GM19238 (cell line): ENCODE data around the gene CCND1.

Experiments used
- DNase-seq: peaks from one replicate; pipeline ENCODE4 v3.0.0; 2011; ENCODE audit warnings: low spot score; ENCODE audit not compliant: insufficient read length

CCND1 gene

DNA sequence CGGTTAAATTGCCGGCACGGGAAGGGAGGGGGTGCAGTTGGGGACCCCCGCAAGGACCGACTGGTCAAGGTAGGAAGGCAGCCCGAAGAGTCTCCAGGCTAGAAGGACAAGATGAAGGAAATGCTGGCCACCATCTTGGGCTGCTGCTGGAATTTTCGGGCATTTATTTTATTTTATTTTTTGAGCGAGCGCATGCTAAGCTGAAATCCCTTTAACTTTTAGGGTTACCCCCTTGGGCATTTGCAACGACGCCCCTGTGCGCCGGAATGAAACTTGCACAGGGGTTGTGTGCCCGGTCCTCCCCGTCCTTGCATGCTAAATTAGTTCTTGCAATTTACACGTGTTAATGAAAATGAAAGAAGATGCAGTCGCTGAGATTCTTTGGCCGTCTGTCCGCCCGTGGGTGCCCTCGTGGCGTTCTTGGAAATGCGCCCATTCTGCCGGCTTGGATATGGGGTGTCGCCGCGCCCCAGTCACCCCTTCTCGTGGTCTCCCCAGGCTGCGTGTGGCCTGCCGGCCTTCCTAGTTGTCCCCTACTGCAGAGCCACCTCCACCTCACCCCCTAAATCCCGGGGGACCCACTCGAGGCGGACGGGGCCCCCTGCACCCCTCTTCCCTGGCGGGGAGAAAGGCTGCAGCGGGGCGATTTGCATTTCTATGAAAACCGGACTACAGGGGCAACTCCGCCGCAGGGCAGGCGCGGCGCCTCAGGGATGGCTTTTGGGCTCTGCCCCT lies 529 bp upstream of the CCND1 start:
- DNase-seq = no peak

DNA sequence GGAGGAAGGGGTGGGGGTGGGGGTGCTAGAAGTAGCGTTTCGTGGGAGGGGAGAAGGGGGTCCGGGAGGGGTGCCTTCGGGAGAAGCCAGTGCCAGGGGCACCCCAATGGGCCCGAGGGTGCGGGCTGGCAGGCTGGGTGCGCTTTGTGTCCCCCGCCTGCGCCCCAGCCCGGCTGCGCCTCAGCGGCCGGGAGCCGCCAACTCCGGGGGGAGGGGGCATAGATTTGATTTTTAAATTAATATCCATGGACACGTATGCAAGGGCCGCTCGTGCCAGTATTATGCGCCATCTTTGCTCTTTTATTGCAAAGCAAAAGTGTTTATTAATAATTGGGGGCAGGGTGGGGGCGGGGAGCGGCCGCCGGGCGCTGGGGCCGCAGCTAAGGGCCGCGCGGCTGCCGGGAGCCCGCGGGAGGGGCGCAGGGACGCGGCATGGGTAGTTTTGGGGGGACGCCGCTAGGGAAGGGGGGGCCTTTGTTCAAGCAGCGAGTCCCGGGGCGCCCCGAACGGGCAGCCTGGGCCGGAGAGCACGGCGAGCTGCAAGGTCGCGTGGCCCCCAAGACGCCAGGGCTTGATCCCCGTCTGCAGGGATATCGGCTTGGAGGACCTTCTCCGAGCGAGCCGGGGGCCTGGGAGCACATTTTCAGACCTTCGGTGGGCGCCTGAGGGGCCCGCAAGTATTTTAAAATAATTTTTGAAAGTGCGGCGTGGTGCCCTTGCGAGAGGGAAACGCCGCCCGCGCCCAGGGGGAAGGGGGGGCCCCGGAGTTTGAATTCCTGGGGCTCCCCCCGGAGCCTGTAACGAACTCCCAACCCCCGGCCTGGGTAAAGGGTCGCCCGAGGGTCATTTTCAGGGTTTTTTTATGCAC lies 959 bp downstream of the CCND1 start:
- DNase-seq = no peak

DNA sequence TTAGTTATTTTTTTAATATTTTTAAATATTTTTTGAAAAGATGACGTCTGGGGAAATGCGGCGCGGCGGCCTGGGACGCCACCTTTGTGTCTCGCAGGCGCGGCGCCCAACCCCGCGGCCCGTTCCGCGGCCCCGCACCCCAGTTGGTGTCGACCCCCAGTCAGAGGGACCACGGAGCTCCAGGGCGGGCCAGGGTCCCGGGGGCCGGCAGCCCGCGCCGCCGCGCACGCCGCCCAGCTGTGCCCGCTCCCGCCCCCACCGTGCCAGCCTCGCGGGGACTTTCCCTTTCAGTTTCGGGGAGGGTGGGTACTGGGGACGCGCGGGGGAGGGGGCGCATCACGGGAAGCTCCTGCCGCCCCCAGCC lies 1.6 kb downstream of the CCND1 start:
- peak; percentile 49 for DNase-seq

DNA sequence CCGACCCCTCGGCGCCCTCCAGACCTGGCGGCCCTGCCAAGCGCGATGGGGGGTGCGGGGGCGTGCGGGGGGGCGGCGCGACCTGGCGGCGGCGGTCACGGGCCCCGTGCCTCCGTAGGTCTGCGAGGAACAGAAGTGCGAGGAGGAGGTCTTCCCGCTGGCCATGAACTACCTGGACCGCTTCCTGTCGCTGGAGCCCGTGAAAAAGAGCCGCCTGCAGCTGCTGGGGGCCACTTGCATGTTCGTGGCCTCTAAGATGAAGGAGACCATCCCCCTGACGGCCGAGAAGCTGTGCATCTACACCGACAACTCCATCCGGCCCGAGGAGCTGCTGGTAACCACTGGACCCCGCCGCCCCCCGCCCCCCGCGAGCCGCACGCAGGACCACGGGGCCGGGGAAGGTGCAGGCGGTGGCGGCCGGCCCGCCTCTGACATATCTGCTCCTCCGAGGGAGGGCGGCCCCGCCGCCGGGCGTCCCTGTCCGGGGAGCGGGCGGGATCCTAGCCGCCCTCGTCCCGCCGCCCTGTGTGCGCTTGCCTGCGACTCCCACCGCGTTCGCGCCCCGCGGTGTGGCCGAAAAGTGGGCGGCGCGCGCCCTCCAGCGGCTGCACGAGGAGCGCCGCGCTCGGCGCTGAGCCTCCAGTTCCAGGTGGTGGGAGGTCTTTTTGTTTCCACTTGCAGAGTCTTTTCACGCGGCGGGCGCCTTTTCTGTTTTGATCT lies 2.1 kb downstream of the CCND1 start:
- peak; percentile 88 for DNase-seq

DNA sequence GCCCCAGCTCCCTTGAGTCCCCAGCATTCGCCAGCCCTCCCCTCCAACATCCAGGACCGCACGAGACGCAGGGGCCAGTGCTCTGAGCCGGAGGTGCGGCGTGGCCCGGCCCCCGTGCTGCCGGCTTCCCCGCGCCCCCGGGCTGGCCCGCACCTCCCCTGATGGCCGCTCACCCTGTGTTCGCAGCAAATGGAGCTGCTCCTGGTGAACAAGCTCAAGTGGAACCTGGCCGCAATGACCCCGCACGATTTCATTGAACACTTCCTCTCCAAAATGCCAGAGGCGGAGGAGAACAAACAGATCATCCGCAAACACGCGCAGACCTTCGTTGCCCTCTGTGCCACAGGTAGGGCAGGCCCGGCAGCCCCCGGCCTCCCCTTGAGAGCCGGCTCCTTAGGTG lies 2.7 kb downstream of the CCND1 start:
- DNase-seq = no peak

DNA sequence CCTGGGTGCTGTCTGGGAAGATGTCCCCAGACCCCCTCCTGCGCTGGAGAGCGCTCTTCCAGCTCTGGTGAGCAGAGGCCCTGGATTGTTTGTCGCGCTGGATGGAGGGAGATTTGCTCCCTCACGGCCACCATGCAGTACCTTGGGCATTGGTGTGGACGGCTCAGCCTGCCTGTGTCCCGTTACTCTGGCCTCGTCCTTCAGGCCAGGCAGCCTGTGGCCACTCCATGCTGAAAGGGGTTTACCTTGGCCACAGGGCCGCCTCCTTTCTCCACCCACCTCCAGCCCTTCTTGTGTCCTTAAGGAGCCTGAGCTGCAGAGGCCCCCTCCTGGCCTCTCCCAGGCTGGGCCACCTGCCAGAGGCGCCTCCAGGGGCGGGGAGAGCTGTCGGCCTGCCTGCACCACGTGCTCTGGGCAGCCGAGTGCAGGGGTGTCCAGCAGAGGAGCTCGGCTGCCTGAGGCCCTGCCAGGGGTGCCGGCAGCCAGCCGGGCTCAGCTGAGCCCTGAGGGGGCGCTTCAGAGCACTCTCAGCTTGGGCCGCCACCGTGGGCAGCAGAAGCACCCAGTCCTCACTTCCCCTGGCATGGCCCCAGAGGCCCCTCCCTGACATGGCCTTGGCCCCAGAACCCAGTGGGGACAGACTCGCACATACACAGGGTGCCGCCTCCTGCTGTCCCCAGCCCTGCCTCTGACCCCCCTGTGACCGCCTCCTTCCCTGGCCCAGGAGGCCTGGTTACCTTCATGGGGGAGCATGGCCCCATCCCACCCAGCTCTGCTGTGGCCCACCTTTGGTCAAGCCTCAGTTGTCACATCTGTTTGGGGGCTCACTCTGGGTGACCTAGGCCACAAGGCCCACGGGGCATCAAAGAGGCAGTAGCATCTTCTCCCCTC lies 3.4 kb downstream of the CCND1 start:
- no peak for DNase-seq

DNA sequence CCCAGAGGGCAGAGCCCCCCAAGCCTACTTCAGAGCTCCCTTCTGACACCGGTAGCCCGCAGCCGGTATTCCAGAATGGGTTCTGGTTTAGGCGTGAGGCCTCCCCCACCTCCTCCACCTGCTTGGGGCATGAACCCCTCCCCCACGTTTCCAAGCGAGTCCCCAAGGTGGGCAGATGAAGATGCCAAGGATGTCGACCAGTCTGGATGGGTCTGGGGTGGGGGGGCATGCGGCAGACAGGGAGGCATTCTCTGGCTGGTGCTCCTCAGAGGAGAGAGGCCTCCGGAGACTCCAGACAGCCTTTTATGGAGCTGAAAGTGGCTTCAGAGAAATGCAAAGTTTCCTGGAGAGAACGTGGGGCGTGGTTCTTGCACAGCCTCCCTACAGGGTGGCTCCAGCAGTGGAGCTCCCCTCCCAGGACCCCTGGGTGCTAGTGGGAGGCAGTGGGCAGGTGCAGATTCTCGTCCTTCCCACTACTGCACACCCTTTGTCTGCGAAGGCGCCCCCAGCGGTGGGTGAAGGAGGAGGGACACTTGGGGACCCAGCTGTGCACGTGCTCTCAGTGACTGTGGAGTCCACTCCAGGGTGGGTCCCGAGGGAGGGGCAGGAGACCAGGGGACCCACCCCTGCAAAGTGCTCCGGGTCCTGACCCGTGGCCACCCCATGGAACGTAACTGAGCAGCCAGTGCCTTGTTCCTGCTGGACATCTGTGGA lies 4.2 kb downstream of the CCND1 start:
- DNase-seq = no peak

DNA sequence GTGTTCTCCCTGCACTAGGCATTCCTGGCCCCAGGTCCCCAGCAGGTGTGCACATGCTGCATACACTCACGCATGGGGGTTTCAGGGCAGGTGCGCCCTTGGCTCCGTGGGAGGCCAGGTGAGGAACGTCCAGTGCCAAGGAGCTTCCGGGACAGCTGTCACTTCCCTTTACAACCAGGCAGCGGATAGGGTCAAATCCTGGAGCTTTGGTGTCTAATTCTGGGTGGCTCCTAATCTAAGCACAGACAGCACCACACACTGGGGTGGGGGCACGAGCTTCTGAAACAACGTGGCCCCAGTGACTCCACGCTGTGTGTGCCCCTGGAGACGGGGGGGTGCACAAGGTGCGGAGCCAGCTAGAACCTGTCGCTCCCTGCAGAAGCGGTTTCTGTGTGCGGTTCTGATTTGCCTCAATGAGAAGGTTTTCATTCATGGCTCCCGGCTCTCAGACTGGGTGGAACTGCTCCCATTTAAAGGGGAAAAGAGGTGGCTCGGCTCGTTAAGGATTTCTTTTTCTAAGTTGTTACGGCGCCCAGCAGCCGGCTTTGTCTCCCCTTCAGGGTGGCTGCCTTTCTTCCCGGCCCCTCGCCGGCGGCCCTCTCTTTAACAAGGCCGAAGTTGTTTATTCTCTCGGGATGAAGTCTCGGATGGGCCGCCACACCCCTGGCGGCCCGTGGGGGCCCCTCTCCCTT lies 5.0 kb downstream of the CCND1 start:
- no peak for DNase-seq

DNA sequence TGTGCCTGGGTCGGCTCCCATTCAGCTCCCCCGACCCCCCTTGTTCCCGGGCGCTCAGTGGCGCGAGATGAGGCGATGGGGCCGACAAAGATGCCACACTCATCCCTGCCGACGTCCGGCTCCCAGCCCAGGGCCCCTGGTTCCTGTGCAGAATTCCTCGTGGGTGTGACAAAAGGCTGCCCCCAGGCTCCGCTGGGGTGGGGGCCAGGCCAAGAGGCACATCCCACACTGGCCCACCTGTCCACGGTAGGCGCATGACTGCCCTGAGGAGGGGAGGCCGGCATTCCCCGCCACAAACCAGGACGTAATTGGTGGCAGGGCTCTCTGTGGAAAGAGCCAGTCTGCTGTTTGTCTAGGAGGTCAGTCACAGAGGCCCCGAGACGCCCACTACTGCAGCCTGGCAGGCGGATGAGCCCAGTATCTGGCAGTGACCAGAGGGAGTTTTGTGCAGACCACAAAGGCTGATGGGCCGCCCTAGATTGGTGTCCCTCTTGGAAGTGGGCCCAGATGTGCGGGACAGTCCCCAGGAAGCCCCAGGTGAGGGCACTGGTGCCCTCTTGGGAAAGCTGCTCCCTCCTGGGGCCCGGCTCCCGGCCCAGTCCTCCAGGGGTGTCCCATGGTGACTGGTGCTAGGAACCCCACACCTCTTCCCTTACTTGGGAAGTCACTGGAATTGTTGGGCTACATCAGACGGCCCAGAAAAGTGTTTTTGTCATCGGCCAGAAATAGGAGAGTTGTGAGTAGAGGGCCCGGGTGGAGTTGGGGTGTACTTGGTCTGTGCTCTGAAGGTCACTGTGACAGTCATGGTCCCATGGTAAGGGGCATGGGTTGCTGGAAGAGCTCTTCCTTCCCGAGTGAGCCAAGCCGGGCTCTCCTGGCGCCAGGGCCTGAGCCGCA lies 5.8 kb downstream of the CCND1 start:
- DNase-seq = no peak

DNA sequence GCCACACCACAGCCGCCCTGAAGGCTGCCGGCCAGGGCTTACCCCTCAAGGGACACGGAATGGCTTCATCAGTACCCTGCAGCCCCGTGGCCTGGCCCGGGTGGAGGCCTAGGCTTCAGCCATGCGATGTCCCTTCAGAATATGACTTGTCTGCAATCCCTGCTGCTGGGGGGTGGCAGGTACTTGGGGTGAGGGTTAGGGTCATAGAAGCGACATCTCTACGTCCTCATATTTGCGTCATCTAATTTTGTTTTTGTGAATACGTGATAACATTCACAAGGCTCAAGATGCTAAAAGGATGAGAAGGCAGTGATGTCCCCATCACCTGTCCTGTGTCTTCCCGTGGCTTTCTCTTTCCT lies 6.4 kb downstream of the CCND1 start:
- no peak for DNase-seq

DNA sequence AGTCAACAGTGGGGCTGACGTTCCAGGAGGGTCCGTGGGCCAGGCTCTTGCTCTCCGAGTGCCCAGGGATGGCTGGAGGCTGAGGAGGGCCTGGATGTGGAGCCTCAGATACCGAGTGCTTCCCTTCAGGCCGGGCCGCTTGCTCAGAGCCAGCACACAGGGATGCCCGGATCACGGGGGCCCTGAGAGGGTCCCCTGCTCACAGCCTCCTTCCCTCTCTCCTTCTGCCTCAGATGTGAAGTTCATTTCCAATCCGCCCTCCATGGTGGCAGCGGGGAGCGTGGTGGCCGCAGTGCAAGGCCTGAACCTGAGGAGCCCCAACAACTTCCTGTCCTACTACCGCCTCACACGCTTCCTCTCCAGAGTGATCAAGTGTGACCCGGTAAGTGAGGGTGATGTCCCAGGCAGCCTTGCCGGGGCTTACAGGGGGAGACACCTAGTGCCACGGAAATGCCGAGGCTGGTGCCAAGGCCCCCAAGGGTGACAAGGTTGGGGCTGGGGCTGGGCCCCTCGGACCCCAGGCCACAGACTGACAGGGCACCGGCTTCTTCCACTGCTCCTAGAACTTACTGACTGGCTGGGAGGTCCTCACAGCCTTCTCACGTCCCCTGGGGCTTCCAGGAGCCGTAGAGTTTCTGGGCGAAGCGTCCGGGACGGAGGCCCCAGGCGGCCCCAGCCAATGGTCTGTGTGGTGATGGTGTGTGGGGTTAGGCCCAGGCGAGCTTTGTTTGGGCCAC lies 7.0 kb downstream of the CCND1 start:
- no peak for DNase-seq

DNA sequence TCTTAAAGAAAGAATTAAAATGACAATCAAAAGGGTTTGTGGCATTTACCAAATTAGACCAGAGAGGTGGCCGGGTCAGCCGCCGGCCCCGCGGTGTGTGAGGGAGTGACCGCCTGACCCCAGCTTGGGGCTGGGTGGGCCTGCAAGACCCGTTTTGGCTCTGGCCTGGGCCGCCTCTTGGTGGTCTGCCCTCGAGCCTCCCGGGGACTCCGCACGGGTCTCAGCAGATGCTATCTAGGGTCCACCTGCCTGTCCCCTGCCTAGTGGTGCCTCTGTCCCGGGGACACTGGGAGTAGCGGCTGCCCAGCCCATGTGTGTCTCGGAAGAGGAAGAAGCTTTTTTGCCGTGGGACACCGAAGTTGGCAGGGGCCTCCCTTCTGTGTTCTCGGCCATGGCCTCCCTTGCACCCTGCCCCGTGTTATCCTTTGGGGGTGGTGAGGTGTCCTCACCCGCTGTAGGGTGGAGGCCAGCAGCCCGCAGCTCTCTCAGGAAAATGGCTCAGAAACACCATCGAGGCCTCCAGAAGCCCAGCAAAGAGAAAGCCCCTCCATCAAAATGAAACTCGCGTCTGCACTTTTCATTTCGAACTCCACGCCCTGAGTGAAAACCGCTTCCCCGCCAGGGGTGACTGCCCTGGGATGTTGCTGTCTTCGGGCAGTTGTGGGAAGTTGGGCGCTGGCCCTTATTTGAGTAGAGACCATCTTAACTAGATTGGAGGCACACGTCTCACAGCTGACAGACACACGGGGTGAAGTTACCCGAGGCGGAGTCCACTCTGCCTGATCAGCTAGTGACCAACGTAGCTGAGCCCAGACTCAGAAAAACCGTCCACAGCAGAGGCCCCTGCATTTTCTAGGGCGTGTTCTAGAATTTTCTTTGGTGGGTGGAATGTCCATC lies 8.0 kb downstream of the CCND1 start:
- no peak for DNase-seq

DNA sequence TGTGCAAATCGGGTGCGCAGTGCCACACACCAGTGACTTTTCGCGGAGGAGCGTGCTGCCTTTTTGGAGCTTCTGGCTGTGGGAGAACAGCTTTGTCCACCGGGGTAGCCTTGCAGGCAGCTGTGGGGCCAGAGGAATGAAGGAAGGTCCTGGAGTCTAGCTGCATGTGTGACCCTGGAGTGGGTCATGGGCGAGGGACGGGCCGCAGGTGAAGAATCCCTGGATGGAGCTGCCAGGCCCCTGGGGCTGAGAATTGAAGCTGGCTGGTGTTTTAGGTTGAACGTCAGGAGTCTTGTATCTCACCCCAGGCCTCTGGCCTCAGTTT lies 8.6 kb downstream of the CCND1 start:
- no peak for DNase-seq

DNA sequence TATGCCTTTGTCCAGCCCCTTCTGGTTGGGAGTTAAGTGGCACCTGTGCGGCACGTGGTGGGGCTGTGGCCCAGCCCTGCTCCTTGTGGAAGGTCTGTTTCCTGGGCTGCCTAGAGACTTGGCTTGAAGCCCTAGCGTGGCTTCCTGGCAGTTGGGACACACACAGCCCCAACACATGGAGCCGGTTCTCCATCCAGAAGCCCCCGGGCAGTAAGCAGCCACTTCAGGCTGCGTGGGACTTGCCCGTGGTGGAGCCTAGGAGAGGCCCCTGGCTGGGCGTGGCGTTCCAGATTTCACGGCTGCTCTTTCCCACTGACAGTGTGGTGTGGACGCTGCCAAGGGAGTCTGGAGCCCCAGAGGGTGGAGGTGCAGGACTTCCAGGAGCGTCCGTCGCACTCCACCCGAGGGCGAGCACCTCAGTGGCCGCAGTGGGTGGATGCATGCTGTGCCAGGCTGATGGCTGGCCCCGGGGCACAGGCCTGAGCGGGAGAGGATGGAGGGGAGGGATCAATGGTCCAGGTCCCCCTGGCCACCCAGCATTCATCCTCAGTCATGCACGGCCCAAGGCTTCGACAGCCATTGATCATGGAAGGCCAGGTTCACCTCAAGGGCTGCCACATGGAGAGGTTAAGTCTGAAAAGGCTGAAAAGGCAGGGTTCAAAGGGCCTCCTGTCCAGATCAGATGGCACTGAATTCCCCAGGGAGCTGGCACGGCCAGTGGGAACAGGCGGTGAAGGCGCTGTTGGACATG lies 9.3 kb downstream of the CCND1 start:
- no peak for DNase-seq

DNA sequence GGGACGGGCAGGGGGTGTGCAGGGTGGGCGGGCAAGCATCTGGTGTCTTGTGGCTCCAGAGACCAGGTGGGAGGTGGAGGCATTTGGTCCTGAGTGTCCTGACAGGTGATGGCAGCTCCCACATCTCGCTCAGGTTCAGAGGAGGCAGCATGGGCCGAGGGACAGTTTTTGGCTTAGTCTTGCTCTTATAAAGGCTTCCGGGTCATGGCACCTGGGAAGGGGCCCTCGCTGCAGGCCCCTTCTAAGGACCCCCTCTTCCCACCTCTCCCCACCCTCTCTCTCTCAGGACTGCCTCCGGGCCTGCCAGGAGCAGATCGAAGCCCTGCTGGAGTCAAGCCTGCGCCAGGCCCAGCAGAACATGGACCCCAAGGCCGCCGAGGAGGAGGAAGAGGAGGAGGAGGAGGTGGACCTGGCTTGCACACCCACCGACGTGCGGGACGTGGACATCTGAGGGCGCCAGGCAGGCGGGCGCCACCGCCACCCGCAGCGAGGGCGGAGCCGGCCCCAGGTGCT lies 9.9 kb downstream of the CCND1 start:
- DNase-seq = no peak

DNA sequence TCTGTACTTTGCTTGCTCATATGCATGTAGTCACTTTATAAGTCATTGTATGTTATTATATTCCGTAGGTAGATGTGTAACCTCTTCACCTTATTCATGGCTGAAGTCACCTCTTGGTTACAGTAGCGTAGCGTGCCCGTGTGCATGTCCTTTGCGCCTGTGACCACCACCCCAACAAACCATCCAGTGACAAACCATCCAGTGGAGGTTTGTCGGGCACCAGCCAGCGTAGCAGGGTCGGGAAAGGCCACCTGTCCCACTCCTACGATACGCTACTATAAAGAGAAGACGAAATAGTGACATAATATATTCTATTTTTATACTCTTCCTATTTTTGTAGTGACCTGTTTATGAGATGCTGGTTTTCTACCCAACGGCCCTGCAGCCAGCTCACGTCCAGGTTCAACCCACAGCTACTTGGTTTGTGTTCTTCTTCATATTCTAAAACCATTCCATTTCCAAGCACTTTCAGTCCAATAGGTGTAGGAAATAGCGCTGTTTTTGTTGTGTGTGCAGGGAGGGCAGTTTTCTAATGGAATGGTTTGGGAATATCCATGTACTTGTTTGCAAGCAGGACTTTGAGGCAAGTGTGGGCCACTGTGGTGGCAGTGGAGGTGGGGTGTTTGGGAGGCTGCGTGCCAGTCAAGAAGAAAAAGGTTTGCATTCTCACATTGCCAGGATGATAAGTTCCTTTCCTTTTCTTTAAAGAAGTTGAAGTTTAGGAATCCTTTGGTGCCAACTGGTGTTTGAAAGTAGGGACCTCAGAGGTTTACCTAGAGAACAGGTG lies 11.1 kb downstream of the CCND1 start:
- no peak for DNase-seq
